ENCODE data around the gene LZTS3.
"Not testable (repeated sequence)": the region's sequence is repeated elsewhere in the genome, so short reads cannot be mapped to it uniquely, and the experiment has no call there.

The LZTS3 gene

GRCh38 chr20:3183896-3184612, 10.7 kb upstream of the LZTS3 start:
- Mint-ChIP-seq H3K4me3 (no peak overlapping the region), H3K4me1 (no peaks in the 10 kb centered on the region), H3K27me3 (ENCODE audit: low read depth, poor library complexity) (no peaks in the 10 kb centered on the region), H3K27ac (peak overlapping the region; percentile 17), H3K36me3 (ENCODE audit: low read depth) (peaks cover 20% of the 10 kb centered on the region), H3K9me3 (no peaks in the 10 kb centered on the region)
- no peak for DNase-seq
- TF ChIP-seq CTCF (IDR thresholded peaks at IDR 0.05), result no peak

GRCh38 chr20:3182429-3182828, 9.1 kb upstream of the LZTS3 start:
- DNase-seq; H3K4me1 Mint-ChIP-seq; H3K27ac Mint-ChIP-seq; H3K9me3 Mint-ChIP-seq; H3K4me3 Mint-ChIP-seq; H3K27me3 Mint-ChIP-seq (ENCODE audit: low read depth, poor library complexity): not testable (repeated sequence)
- H3K36me3 Mint-ChIP-seq (ENCODE audit: low read depth), result peaks cover 17% of the 10 kb centered on the region

- DNase-seq, result no peak
- TF ChIP-seq CTCF (IDR thresholded peaks at IDR 0.05), result no peak
- Mint-ChIP-seq H3K36me3 (ENCODE audit: low read depth) (peaks cover 14% of the 10 kb centered on the region), H3K27me3 (ENCODE audit: low read depth, poor library complexity) (no peaks in the 10 kb centered on the region), H3K4me1 (no peaks in the 10 kb centered on the region), H3K27ac (no peak overlapping the region), H3K9me3 (no peaks in the 10 kb centered on the region), H3K4me3 (no peak overlapping the region)
Measured at GRCh38 chr20:3181270-3181669, 7.9 kb upstream of the LZTS3 start.

GRCh38 chr20:3180319-3180718, 7.0 kb upstream of the LZTS3 start:
- H3K27me3 Mint-ChIP-seq (ENCODE audit: low read depth, poor library complexity), result no peaks in the 10 kb centered on the region
- no peak overlapping the region for H3K27ac Mint-ChIP-seq
- H3K9me3 Mint-ChIP-seq, result no peaks in the 10 kb centered on the region
- no peak for TF ChIP-seq CTCF (IDR thresholded peaks at IDR 0.05)
- peaks cover 11% of the 10 kb centered on the region for H3K36me3 Mint-ChIP-seq (ENCODE audit: low read depth)
- no peak overlapping the region for H3K4me3 Mint-ChIP-seq
- peaks cover 7% of the 10 kb centered on the region for H3K4me1 Mint-ChIP-seq
- no peak for DNase-seq

GRCh38 chr20:3177746-3178485, 4.6 kb upstream of the LZTS3 start:
- Mint-ChIP-seq H3K9me3 (no peaks in the 10 kb centered on the region), H3K4me3 (no peak overlapping the region), H3K27ac (peak overlapping the region; percentile 80), H3K4me1 (peaks cover 17% of the 10 kb centered on the region), H3K36me3 (ENCODE audit: low read depth) (peaks cover 11% of the 10 kb centered on the region), H3K27me3 (ENCODE audit: low read depth, poor library complexity) (no peaks in the 10 kb centered on the region)
- TF ChIP-seq CTCF (IDR thresholded peaks at IDR 0.05), result no peak
- DNase-seq, result no peak

- no peak for DNase-seq
- peaks cover 27% of the 10 kb centered on the region for H3K4me1 Mint-ChIP-seq
- H3K27me3 Mint-ChIP-seq (ENCODE audit: low read depth, poor library complexity), result peaks cover 23% of the 10 kb centered on the region
- peak overlapping the region; percentile 6 for H3K27ac Mint-ChIP-seq
- no peak for TF ChIP-seq CTCF (IDR thresholded peaks at IDR 0.05)
- no peaks in the 10 kb centered on the region for H3K9me3 Mint-ChIP-seq
- H3K36me3 Mint-ChIP-seq (ENCODE audit: low read depth), result peaks cover 4% of the 10 kb centered on the region
- peak overlapping the region; percentile 91 for H3K4me3 Mint-ChIP-seq
Measured at GRCh38 chr20:3175270-3175669, 1.9 kb upstream of the LZTS3 start.

All from nephron progenitor cell (in vitro differentiated cells).